Stimulated activated CD4-positive, alpha-beta T cell treated with anti-CD3 and anti-CD28 coated beads, Interleukin-12 subunit alpha, Interleukin-12 subunit beta, amount 100 ng/mL, for 4 hours (primary cell): ENCODE data around the gene GNE.
"Not testable (repeated sequence)": the region's sequence is repeated elsewhere in the genome, so short reads cannot be mapped to it uniquely, and the experiment has no call there.

Source experiments
- DNase-seq: peaks from one replicate; pipeline ENCODE4 v3.0.0-alpha.2; 2020

GNE gene

DNA sequence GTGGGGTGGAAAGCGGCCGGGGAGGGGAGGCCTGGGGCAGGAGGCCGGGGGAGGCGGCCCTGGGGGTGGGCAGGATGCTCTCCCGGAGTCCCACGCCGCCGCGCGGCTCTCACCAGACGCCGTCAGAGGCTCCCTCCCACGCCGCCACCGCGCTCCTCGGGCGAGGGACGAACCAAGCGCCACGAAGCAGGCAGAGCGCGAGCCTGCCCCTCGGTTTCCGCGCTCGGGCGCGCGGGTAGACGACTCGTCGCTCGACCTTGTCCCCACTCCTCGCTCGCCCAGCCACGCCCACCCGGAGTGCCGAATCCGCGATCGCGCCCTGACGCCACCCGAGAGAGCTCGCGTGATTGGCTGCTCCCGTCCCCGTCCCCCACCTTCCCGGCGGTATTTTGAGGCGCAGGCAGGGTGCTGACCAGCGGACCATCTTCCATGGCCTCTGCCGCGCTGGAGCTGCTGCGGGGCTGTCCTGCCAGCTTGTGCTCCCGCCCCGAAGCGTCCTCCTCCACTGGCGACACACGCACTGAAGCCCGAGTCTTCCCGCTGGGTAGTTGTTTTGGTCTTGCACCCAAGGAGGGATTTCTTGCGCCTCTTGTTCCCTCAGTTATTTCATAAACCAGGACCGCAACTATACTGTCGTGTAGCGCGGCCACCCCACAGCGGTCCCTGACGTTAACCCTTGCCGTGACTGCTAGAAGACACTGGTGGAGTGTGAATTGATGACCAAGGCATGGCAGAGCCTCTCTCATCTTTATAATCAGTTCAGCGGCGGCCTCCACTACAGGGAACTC lies at the start of gene GNE:
Gene GNE (minus strand): TSS at position 241 of the 788 bp plus-strand sequence. CDS start 9,093 bp downstream, outside the sequence.
- peak; percentile 97 for DNase-seq

DNA sequence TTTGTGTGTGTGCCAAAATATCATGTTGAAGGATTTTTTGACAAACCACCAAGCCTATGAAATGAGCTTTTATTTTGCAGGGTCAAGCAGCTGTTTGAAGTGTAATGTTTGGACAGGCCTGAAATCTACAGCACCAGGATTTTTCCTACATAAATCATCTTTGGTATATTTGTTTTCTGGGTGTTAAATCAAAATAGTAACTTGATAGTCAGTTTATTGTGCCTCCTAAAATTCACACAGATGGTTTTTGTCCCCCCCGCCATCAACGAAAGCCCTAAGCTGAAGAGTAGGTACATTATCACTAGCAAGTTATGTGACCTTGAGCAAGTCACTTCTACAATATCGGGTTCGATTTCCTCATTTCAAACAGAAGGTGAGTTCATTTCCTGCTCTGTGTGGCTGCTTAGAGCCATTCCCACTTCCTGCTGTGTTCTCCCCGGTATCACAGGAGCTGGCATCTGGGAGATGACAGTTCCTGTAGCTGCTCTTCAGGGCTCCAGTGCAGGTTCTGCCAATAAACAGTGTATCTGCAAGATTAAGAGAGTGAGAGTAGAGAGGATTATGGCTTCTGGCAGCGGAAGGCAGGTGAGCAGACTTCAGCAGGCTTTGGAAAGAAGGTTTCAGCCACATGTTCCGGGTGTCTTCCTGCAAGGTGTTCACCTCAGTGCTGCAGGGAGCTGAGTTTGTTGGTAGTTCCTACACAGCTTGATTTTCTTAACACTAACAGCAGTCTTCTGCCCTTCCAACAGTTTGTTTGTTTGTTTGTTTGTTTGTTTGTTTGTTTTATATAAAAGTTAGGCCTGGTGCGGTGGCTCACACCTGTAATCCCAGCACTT lies 48.4 kb upstream of the GNE start:
- DNase-seq: no peak

GRCh38 chr9:36304366-36304765 lies 46.1 kb upstream of the GNE start:
- not testable (repeated sequence) for DNase-seq

DNA sequence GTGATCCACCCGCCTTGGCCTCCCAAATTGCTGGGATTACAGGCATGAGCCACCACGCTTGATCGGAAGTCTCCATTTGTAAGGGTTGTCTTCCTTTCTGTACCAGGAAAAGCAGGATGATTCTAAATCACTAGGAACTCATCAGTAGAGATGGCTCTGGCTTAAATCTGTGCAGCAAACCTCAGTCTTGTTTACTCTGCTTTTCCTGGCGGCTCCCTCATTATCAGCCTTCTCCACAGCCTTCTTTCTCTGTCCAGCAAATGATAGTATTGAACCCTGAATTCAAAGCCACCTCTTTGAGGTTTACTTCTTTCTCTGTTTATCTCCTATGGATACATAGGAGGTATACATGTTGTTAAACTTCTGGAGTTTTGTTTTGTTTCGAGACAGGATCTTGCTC lies 43.0 kb upstream of the GNE start:
- no peak for DNase-seq

- no peak for DNase-seq
Observed at GRCh38 chr9:36298566-36298965, 40.3 kb upstream of the GNE start.

- no peak for DNase-seq
Observed at GRCh38 chr9:36297798-36298197, 39.5 kb upstream of the GNE start.

GRCh38 chr9:36294996-36295395 lies 36.7 kb upstream of the GNE start:
- DNase-seq: not testable (repeated sequence)

DNA sequence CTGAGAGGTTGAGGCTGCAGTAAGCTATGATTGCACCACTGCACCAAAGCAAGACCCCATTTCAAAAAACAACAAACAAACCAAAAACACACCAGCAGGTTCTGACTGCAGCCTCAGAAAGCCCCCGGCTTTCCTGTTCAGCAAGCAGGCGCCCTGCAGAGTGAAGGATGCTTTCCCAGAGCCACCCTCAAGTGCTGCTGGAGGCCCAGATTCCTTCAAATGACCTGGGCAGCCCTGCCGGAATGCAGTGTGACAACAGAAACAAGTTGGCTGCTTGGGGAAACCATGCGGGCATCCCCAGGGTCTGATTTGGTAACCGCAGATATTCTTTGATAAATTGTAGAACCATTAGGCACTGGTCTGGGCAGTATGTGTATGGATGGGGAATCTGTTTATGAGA lies 35.7 kb upstream of the GNE start:
- DNase-seq: no peak

DNA sequence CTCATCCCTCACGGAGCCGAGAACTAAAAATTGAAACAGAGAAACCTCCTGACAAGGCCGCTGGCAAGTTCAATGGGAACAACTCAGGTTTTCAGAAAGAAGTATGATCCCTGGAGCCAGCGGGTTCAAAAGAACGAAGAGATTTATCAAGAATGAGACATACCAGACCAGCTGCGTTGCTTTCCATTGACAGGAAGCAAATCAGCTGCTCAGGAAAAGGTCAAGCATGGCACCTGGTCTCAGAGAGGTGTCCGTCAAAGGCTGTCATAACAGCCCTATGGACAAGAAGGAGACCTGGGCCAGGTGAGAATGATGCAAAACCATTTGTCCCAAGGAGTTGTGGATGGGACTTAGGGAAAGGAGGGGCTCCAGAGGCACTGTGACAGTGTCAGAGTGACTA lies 34.9 kb upstream of the GNE start:
- DNase-seq: no peak

DNA sequence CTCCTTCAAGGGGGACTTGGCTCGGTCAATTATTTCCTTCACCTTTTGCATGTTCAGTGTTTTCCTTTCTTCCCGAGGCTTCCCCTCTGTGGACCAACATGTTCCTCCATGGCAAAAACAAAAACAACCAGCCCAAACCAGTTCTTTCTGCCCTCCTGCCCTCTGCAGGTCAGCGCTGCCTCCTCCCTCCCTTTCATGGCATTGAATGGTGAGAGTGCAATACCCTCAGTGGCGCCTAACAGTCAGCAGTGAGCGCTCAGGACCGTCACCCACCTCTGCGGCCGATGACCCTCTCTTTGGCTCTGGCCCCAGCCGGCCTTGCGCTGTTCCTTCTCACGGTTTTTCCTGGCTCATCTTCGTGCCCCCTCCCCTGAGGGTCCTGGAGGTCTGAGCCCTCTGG lies 34.4 kb upstream of the GNE start:
- no peak for DNase-seq

DNA sequence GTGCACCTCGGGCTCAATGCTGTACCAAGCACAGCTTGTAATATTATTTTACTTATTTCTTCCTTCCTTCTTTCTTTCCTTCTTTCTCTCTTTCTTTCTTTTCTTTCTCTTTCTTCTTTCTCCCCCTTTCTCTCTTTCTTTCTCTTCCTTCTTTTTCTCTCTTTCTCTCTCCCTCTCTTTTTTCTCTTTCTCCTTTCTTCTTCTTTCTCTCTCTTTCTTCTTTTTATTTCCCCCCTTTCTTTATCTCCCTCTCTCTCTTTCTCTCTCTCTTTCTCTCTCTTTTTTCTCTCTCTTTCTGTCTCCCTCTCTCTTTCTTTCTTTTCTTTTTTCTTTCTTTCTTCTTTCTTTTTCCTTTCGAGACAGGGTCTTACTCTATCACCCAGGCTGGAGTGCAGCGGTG lies 32.7 kb upstream of the GNE start:
- DNase-seq: no peak

- no peak for DNase-seq
Observed at GRCh38 chr9:36289836-36290435, 31.7 kb upstream of the GNE start.

- no peak for DNase-seq
Observed at GRCh38 chr9:36288070-36288469, 29.8 kb upstream of the GNE start.

- no peak for DNase-seq
Observed at GRCh38 chr9:36286388-36286787, 28.1 kb upstream of the GNE start.

GRCh38 chr9:36284226-36284625 lies 26.0 kb upstream of the GNE start:
- DNase-seq: no peak

DNA sequence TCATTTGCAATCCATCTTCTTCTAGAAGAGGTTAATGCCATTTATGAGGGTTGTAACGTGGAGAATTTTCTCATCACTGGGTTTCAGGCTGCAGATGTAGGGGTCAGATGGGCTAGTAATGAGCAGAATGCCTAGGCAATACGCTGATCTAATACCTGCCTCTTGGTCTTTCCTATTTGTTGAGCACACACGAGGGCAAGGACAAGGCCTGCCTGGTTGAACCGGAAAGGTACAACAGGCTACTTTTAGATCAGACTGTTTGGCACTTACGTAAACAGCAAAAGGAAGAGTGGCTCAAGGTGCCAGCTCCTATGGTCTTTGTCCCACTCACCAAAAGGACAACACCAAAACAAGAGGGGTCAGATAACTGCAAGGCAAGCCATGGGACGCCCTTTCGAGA lies 24.0 kb upstream of the GNE start:
- no peak for DNase-seq

DNA sequence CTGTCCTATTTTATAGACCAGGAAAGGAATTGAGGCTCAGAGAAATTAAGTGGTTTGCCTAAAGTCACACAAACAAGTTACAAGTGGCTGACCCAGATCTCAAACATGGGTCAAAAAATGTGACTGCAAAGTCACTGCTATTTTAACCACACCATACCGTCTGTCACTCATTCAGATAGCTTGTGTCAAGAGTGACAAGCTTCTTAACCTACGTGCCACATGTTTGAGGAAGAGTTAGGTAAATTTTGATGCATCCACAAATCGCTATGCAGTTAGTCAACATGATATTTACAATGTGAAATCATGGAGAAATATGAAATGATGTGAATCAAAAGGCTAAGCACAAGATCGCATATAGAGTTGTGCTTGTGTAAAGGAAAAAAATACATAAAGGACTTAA lies 22.7 kb upstream of the GNE start:
- DNase-seq: no peak

GRCh38 chr9:36278243-36278642 lies 20.0 kb upstream of the GNE start:
- DNase-seq: no peak

DNA sequence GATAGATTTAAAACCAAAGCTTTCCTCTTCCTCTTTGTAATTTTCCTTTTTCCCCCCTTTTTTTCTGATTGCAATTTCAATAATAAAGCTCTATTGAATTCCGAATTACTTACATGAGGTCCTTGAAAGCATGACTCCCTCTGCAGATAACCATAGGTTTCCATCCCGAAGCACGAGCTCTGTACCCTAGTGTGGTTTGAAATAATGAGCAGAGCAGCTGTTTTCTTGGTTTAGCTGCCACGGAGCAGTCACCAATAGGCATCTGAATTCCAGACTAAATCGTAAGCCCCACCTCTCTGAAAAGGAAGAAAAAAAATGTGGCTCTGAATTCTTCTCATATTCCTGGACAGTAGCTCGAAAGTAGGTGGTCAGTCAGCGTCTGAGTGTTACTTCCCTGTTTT lies 18.5 kb upstream of the GNE start:
- no peak for DNase-seq

GRCh38 chr9:36276254-36276653 lies 18.0 kb upstream of the GNE start:
- DNase-seq: no peak

GRCh38 chr9:36275060-36275459 lies 16.8 kb upstream of the GNE start:
- DNase-seq: no peak

- not testable (repeated sequence) for DNase-seq
Observed at GRCh38 chr9:36273354-36273753, 15.1 kb upstream of the GNE start.

DNA sequence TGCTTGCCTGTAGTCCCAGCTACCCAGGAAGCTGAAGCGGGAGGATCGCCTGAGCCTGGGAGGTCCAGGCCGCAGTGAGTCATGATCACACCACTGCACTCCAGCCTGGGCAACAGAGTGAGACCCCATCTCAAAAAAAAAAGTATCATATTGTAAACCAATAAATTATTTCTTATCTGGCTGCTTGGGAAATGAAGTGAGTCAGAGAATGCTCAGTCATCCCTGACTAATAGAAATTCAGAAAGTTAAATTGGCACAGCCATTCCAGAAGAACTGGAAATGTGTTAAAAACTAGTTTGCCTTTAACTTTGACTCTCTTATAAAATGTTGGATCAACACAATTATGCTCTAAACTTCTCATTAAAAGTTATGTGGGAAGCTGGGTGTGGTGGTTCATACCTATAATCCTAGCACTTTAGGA lies 9.8 kb upstream of the GNE start:
- no peak for DNase-seq

DNA sequence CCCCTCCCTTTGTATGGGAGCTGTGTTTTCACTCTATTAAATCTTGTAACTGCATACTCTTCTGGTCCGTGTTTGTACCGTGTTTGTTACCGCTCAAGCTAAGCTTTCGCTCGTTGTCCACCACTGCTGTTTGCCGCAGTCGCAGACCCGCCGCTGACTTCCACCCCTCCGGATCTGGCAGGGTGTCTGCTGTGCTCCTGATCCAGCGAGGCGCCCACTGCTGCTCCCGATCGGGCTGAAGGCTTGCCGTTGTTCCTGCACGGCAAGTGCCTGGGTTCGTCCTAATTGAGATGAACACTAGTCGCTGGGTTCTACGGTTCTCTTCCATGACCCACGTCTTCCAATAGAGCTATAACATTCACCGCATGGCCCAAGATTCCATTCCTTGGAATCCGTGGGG lies 6.6 kb upstream of the GNE start:
- DNase-seq: no peak
